ENCODE results near the gene MEF2B.
A peak's percentile ranks its signal among the peaks of the same experiment; 100 is the strongest.
"Not testable (repeated sequence)": the region's sequence is repeated elsewhere in the genome, so short reads cannot be mapped to it uniquely, and the experiment has no call there.

Gene MEF2B

GRCh38 chr19:19121371-19121770, 48.7 kb downstream of the MEF2B start:
- DNase-seq: no peak

GRCh38 chr19:19120308-19121231, 49.5 kb downstream of the MEF2B start:
- DNase-seq: no peak

- no peak for DNase-seq
These were observed 50.5 kb downstream of the MEF2B start for GRCh38 chr19:19119325-19120237.

GRCh38 chr19:19115954-19116353, 54.1 kb downstream of the MEF2B start:
- DNase-seq: peak; percentile 13

DNA sequence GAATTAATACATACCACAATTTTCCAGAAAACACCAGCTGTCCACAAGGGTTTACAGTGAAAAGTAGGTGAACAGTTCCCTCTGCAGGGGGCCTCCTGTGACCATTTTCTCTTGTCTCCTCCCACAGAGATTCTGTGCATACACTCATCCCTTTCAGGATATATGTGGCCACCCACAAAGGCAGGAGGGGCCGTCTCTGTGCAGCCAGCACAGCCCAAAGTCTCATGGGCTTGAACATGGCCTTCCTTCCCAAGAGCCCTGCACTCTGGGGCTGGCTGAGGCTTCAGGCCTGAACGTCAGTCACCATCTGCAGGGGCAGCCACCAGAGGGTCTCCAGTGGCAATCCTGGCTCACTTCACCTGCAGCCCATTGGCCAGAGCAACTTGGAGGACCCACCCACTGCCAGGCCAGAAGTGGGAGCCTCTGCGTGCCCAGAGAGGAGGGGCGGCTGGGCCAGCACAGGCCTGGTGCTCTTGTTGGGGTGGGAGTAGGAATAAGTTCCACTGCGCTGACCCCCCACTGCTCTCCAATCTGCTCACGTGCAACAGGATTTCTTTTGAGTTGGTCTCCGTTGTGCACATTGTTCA, 56.9 kb downstream of the MEF2B start:
- no peak for DNase-seq

DNA sequence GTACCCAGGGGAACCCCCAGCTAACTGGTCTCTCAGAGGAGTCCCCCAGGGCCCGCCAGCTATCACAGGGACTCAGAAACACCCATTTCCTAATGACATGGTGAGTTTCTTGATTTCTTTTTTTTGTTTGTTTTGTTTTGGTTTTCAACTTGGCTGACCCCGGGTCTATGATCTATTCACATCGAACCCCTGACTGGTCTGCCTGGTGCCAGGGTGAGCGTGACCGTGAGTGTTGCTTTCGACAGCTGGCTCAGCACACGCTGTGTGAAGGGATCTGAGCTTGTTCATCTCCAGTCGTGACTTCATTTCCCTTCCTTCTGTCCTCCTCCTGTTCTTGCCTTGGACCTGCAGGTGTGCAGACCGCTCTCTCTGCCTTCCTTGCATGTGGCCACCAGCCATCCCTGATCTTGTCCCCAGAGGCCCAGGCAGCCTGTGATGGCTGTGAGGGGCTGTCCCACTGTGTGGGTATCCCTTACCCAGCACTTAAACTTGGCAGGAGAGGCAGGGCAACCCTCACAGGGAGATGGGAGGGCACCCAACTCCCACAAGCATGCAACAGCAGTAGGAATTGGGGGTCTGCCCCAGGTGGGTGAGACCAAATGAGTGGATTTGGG, 58.0 kb downstream of the MEF2B start:
- no peak for DNase-seq

DNA sequence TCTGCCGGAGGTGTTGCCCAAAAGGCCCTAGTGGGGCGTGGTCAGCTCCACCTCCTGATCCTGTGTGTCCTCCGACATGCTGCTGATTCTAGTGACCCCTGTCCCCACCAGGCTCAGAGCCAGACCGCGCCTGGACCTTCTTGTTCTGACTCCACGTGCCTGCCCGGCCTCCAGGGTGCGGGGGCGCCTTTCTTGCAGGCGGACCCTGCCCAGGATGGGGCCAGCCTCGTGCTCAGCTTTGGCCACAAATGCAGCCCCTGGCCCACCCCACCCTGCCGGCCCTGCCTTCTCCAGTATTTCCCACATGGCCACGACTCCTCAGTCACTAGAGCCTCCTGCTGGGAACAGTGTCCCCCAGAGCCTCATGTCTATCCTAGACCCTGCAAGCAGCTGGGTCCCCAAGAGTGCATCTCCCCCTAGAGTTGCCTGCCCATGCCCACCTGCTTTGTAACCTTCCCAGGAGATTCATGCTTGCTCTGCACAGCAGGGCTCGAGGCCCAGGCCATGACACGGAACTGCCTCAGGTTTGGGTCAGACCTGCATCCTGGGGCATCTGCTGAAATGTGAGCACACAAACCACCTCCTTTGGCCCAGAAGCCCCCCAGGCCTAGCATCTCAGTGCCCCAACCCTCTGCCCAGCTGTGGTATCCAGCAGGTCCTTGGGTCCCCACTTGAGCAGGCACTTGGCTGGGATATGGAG, 58.8 kb downstream of the MEF2B start:
- DNase-seq: no peak

- no peak for DNase-seq
These were observed 59.5 kb downstream of the MEF2B start for GRCh38 chr19:19110410-19111135.

DNA sequence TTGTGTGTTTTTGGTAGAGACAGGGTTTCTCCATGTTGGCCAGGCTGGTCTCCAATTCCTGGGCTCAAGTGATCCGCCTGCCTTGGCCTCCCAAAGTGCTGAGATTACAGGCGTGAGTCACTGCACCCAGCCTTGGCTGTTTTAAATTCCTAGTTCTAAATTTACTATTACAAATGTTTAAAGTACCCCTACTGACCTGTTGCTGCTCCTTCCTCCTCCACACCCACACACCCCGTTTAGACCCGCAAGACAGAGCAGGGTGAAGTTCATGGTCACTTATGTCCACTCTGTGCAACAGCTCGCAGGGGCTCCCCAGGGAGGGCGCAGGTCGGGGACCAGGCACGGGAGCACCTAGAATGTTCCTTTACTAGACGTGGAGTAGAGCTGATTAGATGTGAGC, 60.5 kb downstream of the MEF2B start:
- no peak for DNase-seq

DNA sequence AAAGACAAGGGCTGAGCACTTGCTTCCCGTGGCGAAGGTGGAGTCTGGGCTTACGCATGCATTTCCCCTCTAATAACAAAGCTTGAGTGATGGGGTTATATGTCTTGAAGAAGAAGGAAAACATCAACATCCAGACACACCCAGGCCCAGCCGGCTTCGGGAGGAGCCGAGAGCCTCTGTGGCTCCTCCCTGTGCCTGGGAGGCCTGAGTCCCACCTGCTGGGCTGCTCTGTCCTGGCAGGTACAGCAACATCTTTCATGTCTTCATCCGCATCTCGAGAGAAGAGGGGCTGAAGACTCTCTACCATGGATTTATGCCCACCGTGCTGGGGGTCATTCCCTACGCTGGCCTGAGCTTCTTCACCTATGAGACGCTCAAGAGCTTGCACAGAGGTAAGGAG, 62.4 kb downstream of the MEF2B start:
- no peak for DNase-seq

DNA sequence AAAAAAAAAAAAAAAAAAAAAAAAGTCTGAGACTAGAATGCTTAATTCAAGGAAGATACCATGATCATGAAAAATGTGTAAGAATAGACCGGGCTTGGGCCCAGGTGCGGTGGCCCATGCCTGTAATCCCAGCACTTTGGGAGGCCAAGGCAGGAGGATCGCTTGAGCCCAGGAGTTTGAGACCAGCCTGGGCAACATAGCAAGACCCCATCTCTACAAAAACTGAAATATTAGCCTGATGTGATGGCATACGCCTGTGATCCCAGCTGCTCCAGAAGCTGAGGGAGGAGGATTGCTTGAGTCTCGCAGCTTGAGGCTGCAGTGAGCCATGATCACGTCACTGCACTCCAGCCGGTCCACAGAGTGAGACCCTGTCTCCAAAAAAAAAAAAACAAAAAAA, 63.1 kb downstream of the MEF2B start:
- DNase-seq: not testable (repeated sequence)

- no peak for DNase-seq
These were observed 64.0 kb downstream of the MEF2B start for GRCh38 chr19:19106056-19106551.

GRCh38 chr19:19105365-19106055, 64.6 kb downstream of the MEF2B start:
- DNase-seq: no peak

- DNase-seq: no peak
These were observed 66.9 kb downstream of the MEF2B start for GRCh38 chr19:19103167-19103566.

DNA sequence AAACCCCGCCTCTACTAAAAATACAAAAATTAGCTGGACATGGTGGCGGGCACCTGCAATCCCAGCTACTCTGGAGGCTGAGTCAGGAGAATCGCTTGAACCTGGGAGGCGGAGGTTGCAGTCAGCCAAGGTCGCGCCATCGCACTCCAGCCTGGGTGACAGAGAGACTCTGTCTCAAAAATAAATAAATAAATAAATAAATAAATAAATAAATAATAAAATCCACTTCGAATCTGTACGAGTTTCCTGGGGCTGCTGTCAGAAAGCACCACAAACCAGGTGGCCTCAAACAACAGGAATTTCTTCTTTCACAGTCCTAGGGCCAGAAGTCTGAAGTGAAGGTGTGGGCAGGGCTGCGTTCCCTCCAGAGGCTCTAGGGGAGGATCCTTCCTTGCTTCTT, 67.5 kb downstream of the MEF2B start:
- not testable (repeated sequence) for DNase-seq

- DNase-seq: no peak
These were observed 68.5 kb downstream of the MEF2B start for GRCh38 chr19:19101540-19101939.

DNA sequence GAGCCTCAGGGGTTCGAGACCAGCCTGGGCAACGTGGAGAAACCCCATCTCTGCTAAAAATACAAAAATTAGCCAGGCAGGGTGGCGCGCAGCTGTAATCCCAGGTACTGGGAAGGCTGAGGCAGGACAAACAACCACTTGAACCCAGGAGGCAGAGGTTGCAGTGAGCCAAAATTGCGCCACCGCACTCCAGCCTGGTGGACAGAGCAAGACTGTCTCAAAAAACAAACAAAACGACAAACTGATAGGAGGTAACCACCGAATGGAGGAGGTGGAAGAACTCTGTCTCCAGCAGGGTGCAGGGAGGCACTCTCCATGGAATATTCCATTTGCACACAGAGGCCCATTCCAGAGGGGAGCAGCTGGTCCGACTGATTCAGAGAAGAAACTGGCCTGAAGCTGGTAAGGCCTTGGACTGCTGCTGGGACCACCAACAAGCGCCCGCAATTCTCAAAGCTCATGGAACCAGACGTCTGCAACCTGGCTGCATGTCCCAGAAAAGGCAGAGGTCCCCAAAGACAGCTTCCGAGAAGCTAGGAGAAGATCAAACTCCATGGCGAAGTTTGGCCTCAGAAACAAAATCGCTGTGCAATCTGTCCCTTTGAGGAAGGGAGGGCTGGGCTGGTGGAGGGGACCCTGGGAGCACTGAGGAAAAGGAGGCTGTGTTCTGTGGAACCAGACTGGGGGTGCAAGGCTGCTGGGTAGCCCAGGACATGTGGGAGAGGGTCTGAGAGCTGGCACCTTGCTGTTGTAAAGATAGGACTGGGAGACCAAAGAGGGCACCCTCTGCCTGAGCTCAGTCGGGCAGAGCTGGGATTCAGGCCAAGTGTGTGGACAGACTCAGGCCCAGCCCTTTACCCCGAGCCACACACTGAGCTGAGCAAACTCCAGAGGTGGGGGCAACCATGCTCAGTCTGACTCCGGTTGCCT, 71.1 kb downstream of the MEF2B start:
- DNase-seq: no peak

DNA sequence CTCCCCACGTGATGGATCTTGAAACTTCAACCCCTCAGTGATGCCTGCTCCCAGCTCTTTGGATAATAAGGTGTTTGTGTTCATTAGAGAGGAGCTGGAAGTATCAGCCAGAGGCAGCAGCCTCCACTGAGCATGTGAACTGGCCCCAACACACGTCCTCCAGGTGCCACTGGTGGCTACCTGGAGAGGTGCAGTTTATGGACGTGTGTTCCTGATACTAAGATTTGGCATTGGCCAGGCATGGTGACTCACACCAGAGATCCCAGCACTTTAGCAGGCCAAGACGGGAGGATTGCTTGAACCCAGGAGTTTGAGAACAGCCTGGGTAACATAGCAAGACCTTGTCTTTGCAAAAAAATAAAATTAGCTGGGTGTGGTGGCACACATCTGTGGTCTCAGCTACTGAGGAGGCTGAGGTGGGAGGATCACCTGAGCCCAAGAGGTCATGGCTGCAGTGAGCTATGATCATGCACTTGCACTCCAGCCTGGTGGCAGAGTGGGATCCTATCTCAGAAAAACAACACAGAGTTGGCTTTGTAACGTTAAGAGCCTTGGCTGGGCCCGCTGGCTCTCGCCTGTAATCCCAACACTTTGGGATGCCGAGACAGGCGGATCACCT, 71.9 kb downstream of the MEF2B start:
- no peak for DNase-seq

Data from central memory CD4-positive, alpha-beta T cell (primary cell).